CD1c-positive myeloid dendritic cell (primary cell): ENCODE measurements around the gene PKIG.

ENCODE experiments used
- DNase-seq: peaks from one replicate; pipeline ENCODE4 v3.0.0-alpha.2; 2016; ENCODE audit errors: extremely low spot score

The PKIG gene

DNA sequence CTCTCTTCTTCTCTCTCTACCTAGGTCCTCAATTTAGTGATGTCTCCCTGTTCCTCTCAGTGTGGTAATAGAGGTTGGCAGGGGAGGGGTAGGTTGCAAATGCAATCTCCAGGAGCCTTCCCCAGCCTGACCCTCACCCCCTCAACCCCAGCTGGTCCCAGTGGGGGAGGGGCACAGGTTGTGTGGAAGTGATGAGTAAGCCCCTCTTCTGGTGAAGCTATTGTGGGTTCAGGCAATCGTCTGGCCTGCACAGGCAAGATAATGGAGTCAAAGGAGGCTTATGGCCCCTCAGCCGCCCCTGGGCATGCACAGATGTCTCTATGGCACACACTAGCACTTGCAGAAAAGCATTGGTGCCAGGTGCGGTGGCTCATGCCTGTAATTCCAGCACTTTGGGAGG, 79.9 kb downstream of the PKIG start:
- no peak for DNase-seq

DNA sequence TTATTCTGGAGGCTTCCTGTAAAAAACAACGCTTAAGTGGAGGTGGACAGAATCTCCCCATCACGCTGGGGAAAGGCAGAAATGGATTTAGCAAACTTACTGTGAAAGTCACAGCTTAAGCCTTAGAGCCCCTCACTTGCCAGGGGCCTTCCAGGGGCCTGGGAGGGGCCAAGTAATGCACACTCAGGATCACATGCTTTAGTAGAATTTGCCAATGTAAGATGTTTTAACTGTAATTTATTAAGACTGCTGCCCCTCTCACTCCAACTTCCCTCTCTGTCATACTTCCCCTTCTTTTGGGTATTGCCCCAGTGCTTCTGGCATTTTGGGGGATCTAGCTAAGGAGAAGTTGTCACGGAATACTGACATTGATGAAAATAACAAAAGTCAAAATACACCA, 81.8 kb downstream of the PKIG start:
- peak; percentile 72 for DNase-seq

DNA sequence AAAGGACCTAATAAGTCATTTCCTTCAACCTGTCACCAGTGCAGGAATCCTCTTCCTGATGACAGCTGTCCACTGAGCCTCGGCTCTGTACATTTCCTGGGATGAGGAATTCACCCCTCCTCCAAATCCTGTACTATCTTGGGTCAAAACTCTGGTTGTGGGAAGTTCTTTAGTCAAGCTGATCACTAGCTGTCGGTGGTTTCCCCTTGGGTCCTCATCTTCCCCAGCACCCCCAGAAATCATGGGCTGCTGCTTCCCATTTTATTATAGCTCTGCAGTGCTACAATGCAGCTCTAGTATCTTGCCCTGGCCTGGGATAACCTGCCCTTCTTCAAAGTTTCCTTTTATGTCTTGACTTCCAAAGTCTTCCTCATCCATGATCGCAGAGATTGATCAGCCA, 83.7 kb downstream of the PKIG start:
- DNase-seq, result no peak
